ENCODE results near the gene PEX10.

Gene PEX10

DNA sequence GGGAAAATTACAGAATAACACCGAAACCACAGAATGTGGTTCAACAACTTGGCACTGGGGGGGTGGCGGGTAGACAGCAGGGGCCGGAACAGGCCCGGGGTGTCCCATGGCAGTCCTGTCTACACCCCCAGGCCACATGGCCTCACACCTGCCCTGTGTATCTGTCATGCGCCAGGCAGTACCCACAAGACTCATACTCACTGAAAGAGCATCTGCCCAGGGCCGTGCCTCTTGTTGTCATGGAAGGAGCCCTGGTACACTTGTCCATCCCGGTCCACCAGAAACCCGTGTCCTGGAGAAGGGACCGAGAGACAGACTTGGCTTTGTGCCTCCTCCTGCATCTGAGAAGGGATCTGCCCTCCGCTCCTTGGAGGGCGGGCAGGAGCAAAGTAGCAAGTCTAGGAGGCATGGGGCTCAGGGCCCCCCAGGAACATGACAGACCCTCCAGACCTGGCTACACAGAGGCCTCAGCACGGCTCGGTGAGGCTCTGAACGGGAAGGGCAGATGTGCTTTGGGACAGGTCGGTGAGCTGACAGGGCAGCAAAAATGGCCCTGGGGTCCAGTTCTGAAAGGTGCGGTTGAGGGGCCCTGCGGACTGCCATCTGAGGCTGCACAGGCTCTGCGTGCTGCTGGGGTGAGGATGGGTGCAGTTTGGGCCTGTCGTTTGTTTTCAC, 26.6 kb downstream of the PEX10 start:
- peak; percentile 3 for DNase-seq (ENCODE audit: extremely low read depth, insufficient read length)
- no peak for TF ChIP-seq CTCF (IDR thresholded peaks at IDR 0.05; ENCODE audit: insufficient read depth, low read length, poor library complexity, severe bottlenecking)

GRCh38 chr1:2384941-2385481, 27.4 kb downstream of the PEX10 start:
- no peak for TF ChIP-seq CTCF (IDR thresholded peaks at IDR 0.05; ENCODE audit: insufficient read depth, low read length, poor library complexity, severe bottlenecking)
- no peaks in the 10 kb centered on the region; the same call in 1 of the 2 replicates for H3K36me3 ChIP-seq (ENCODE audit: control insufficient read depth, insufficient read depth, low read length)
- H3K4me3 ChIP-seq (replicated peaks; ENCODE audit: low read depth, low read length), result no peak overlapping the region
- no peaks in the 10 kb centered on the region for H3K27me3 ChIP-seq (replicated peaks; ENCODE audit: control insufficient read depth, insufficient read depth, low read length)
- peak; percentile 9 for DNase-seq (ENCODE audit: extremely low read depth, insufficient read length)

More for the DNA sequence above, 26.6 kb downstream of the PEX10 start:
- no peak overlapping the region for H3K4me3 ChIP-seq (replicated peaks; ENCODE audit: low read depth, low read length)
- H3K27me3 ChIP-seq (replicated peaks; ENCODE audit: control insufficient read depth, insufficient read depth, low read length), result no peaks in the 10 kb centered on the region
- H3K36me3 ChIP-seq (ENCODE audit: control insufficient read depth, insufficient read depth, low read length), result no peaks in the 10 kb centered on the region; the same call in 1 of the 2 replicates

DNA sequence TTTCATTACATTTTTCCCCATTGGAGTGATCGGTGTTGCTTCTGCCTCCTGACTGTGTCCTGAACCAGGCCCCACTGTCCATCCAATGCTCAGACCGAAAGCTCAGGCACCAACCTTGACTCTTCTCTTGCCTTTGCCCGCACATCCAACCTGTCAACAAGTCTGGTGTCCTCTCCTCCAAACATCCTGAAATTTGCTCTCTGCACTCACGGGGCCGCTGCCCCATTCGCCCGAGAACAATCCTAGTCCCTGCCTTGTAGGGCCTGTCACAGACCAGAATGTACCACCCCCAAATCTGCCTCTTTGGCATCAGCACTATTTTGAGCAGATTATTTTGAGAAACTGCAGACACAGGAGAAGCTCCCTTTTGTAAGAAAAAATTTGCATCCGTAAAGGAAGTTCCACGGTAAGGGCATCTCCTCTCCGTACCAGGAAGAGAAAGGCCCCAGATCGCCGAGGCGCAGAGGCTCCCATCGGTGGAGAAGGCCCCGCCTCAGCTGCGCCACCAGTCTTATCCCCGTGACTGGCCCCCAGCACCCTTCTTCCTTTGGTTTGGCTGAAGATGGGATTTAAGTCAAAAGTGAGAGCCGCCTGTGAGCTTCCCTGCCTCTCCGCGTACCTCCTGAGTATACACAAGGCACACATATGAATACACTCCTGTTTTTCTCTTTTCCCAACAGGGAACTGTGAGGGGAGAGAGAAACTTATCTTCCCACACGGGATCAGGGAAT, 28.1 kb downstream of the PEX10 start:
- Histone ChIP-seq H3K4me3 (replicated peaks; ENCODE audit: low read depth, low read length) (no peak overlapping the region), H3K36me3 (ENCODE audit: control insufficient read depth, insufficient read depth, low read length) (no peaks in the 10 kb centered on the region; the same call in 1 of the 2 replicates), H3K27me3 (replicated peaks; ENCODE audit: control insufficient read depth, insufficient read depth, low read length) (no peaks in the 10 kb centered on the region)
- no peak for TF ChIP-seq CTCF (IDR thresholded peaks at IDR 0.05; ENCODE audit: insufficient read depth, low read length, poor library complexity, severe bottlenecking)
- no peak for DNase-seq (ENCODE audit: extremely low read depth, insufficient read length)

- Histone ChIP-seq H3K36me3 (ENCODE audit: control insufficient read depth, insufficient read depth, low read length) (no peaks in the 10 kb centered on the region; the same call in 1 of the 2 replicates), H3K4me3 (replicated peaks; ENCODE audit: low read depth, low read length) (no peak overlapping the region), H3K27me3 (replicated peaks; ENCODE audit: control insufficient read depth, insufficient read depth, low read length) (no peaks in the 10 kb centered on the region)
- TF ChIP-seq CTCF (IDR thresholded peaks at IDR 0.05; ENCODE audit: insufficient read depth, low read length, poor library complexity, severe bottlenecking), result no peak
- DNase-seq (ENCODE audit: extremely low read depth, insufficient read length), result no peak
These were observed 28.8 kb downstream of the PEX10 start for GRCh38 chr1:2383576-2383975.

GRCh38 chr1:2382621-2383361, 29.6 kb downstream of the PEX10 start:
- Histone ChIP-seq H3K36me3 (ENCODE audit: control insufficient read depth, insufficient read depth, low read length) (no peaks in the 10 kb centered on the region; the same call in 1 of the 2 replicates), H3K4me3 (replicated peaks; ENCODE audit: low read depth, low read length) (no peak overlapping the region), H3K27me3 (replicated peaks; ENCODE audit: control insufficient read depth, insufficient read depth, low read length) (no peaks in the 10 kb centered on the region)
- DNase-seq (ENCODE audit: extremely low read depth, insufficient read length), result no peak
- peak; percentile 47 for TF ChIP-seq CTCF (IDR thresholded peaks at IDR 0.05; ENCODE audit: insufficient read depth, low read length, poor library complexity, severe bottlenecking)

Measured in GM06990 (cell line).